NCI-H1105 treated with DMSO at 0.1 percent for 48 hours (cell line): ENCODE results near the gene S100A14.
A peak's percentile ranks its signal among the peaks of the same experiment; 100 is the strongest.

Experiments
- DNase-seq: peaks from one replicate; lab custom pipeline; 2025; lab: John Stamatoyannopoulos, UW

Gene S100A14

GRCh38 chr1:153638261-153638660 is 22.1 kb upstream of the S100A14 start:
- DNase-seq: no peak

GRCh38 chr1:153636312-153636711 is 20.2 kb upstream of the S100A14 start:
- no peak for DNase-seq

- DNase-seq: no peak
Measured at GRCh38 chr1:153635872-153636271, 19.7 kb upstream of the S100A14 start.

- DNase-seq: peak; percentile 97
Measured at GRCh38 chr1:153633754-153634665, 17.9 kb upstream of the S100A14 start, which contains the start of gene CHTOP. TSS of gene CHTOP (plus strand) at chr1:153634066. CDS start at chr1:153636589, 2,523 bp downstream.

- no peak for DNase-seq
Measured at GRCh38 chr1:153633161-153633753, 17.1 kb upstream of the S100A14 start.

GRCh38 chr1:153631047-153632022 is 15.2 kb upstream of the S100A14 start:
- DNase-seq: no peak

GRCh38 chr1:153630384-153630783 is 14.3 kb upstream of the S100A14 start:
- no peak for DNase-seq

- DNase-seq: no peak
Measured at GRCh38 chr1:153629971-153630370, 13.8 kb upstream of the S100A14 start.

GRCh38 chr1:153629343-153629665 is 13.2 kb upstream of the S100A14 start:
- no peak for DNase-seq

- DNase-seq: no peak
Measured at GRCh38 chr1:153628638-153629342, 12.7 kb upstream of the S100A14 start.

- DNase-seq: no peak
Measured at GRCh38 chr1:153627715-153628626, 11.8 kb upstream of the S100A14 start, which contains the start of gene S100A1. TSS of gene S100A1 (plus strand) at chr1:153628434. CDS start at chr1:153630522, 2,088 bp downstream.

- peak; percentile 75 for DNase-seq
Measured at GRCh38 chr1:153626904-153627714, 11.0 kb upstream of the S100A14 start, which contains the start of gene S100A13. TSS of gene S100A13 (minus strand) at chr1:153627505. CDS start at chr1:153626472, 1,033 bp downstream.

- no peak for DNase-seq
Measured at GRCh38 chr1:153626477-153626903, 10.4 kb upstream of the S100A14 start.

GRCh38 chr1:153624965-153625611 is 9.0 kb upstream of the S100A14 start:
- no peak for DNase-seq

GRCh38 chr1:153623101-153623500 is 7.0 kb upstream of the S100A14 start:
- no peak for DNase-seq

GRCh38 chr1:153619171-153619570 is 3.0 kb upstream of the S100A14 start:
- no peak for DNase-seq

- peak; percentile 32 for DNase-seq
Measured at GRCh38 chr1:153617663-153618062, 1.5 kb upstream of the S100A14 start.

GRCh38 chr1:153616917-153617311 is 789 bp upstream of the S100A14 start:
- DNase-seq: no peak

GRCh38 chr1:153615406-153615805 is 719 bp downstream of the S100A14 start:
- DNase-seq: no peak
